ENCODE data around the gene ATAD3B.

DNA sequence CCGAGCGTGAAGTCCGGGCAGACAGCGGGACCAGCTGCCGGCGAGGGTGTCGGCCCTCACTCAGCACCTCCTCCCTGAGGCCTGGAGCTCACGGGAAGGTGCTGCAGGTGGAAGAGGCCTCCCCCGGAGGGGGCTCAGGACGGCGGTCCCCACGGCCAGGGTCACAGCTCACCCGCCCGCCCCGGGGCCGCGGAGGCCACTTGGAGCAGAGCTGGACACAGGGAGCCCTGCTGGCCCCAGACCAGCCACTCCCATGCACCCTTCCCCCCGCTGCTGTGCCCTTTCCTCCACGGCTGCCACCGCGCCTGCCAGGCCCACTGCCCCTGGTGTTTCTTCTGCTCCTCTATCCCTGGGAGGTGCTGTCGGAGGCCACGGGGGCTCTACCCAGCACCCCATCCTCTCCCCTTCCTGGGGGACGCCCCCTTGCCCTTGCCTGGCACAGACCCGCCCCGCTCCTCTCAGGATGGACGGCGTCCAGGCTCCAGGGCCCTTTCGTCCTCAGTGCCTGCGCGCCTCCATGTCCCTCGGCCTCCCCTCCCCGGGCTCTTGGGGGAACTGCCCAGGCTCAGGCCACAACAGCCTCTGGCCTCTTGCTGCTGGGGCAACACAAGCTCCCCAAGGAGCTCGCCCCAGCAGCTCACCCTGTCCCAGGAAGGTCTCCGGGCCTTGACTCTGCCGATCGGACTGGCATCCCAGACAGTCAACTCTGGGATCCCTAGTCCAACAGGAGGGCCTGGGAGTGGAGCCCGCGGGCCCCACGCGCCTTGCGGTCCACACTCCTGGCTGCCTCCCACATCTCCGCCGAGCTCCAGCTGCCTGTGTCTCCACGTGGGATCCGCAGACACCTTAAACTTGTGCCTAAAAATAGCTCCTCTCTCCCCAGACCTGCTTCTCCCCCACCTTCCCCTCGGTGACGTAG, 64.7 kb downstream of the ATAD3B start:
- TF ChIP-seq EZH2 (IDR thresholded peaks at IDR 0.05) = no peak
- 0 out of 2 replicates have a peak, but pooled peaks have one; percentile 13 for TF ChIP-seq POLR2AphosphoS5 (IDR thresholded peaks at IDR 0.05; ENCODE audit: borderline replicate concordance, low read depth, low read length)
